ENCODE measurements around the gene SLC10A3. TPM values are rescaled to one million over a fixed set of nuclear protein-coding genes. Genes with fewer than 3 reads are reported as not detected.

The SLC10A3 gene
- total and polyA plus RNA-seq, 2 donors from 2014 or later: 19.0 to 27.3 TPM

DNA sequence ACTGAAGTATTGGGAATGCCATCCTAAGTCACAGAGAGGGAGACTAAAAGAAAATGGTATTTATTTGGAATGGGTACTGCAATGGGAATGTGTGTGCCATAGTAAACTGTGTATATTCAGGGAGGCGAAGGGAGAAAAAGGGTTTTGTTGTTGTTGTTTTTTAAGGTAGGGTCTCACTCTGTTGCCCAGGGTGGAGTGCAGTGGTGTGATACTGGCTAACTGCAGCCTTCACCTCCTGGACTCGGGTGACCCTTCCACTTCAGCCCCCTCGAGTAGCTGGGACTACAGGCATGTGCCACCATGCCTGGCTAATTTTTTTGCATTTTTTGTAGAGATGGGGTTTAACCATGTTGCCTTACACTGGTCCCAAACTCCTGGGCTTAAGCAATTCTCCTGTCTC is 4.3 kb upstream of the SLC10A3 start:
- TF ChIP-seq, protein P1, sequence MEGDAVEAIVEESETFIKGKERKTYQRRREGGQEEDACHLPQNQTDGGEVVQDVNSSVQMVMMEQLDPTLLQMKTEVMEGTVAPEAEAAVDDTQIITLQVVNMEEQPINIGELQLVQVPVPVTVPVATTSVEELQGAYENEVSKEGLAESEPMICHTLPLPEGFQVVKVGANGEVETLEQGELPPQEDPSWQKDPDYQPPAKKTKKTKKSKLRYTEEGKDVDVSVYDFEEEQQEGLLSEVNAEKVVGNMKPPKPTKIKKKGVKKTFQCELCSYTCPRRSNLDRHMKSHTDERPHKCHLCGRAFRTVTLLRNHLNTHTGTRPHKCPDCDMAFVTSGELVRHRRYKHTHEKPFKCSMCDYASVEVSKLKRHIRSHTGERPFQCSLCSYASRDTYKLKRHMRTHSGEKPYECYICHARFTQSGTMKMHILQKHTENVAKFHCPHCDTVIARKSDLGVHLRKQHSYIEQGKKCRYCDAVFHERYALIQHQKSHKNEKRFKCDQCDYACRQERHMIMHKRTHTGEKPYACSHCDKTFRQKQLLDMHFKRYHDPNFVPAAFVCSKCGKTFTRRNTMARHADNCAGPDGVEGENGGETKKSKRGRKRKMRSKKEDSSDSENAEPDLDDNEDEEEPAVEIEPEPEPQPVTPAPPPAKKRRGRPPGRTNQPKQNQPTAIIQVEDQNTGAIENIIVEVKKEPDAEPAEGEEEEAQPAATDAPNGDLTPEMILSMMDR (IDR thresholded peaks at IDR 0.05; ENCODE audit: borderline replicate concordance, extremely low read depth, insufficient read depth): no peak
- peaks cover 0 to 2% (median 0%) of the 10 kb centered on the region in 3 donors for H3K4me1 ChIP-seq (ENCODE audit: control insufficient read depth in 2 of 3, insufficient read depth in 2 of 3, low read depth in 1 of 3, low read length in 3 of 3)
- FAIRE-seq (no peak), DNase-seq (no peak)
- H3K36me3 ChIP-seq (ENCODE audit: control insufficient read depth in 2 of 3, insufficient read depth in 3 of 3, low read length in 3 of 3): no peaks in the 10 kb centered on the region
- intact Hi-C loops (cut with DNase I): no loop called here
- no peaks in the 10 kb centered on the region for H3K9me3 ChIP-seq (ENCODE audit: control insufficient read depth in 2 of 3, insufficient read depth in 1 of 3, low read length in 3 of 3)
- no peak overlapping the region for H3K4me3 ChIP-seq (ENCODE audit: low read length in 3 of 3)
- no peak overlapping the region for H3K27ac ChIP-seq (ENCODE audit: low read depth in 2 of 2, low read length in 2 of 2)
- H3K27me3 ChIP-seq (ENCODE audit: control insufficient read depth, insufficient read depth, low read length): no peaks in the 10 kb centered on the region
- H3K9ac ChIP-seq (ENCODE audit: low read length in 3 of 3): no peak overlapping the region

DNA sequence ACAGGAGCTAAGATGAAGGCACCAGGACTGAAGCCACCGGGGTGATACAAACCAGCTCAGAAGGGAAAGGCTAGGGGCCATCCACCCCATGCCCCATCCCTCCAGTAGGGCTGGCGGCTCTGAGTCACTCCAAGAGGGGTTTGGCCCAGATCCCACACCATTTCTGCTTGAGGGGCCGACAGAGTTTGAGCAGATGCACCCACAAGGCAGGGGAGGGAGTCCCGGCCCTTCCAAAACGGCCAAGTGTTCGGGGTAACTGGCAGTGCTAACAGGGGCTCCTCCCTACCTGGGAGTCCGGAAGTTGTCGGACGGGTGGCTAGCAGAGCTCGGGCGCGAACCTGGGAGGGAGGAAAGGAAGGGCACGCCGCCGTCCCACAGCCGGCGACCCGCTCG is 412 bp downstream of the SLC10A3 start:
- Histone ChIP-seq H3K9ac (ENCODE audit: low read length in 3 of 3) (peak overlapping the region in 2 of 3 donors; percentile 29 to 73), H3K36me3 (ENCODE audit: control insufficient read depth in 2 of 3, insufficient read depth in 3 of 3, low read length in 3 of 3) (no peaks in the 10 kb centered on the region), H3K27me3 (ENCODE audit: control insufficient read depth, insufficient read depth, low read length) (no peaks in the 10 kb centered on the region), H3K4me1 (ENCODE audit: control insufficient read depth in 2 of 3, insufficient read depth in 2 of 3, low read depth in 1 of 3, low read length in 3 of 3) (peaks cover 0 to 16% (median 4%) of the 10 kb centered on the region in 3 donors), H3K4me3 (ENCODE audit: low read length in 3 of 3) (peak overlapping the region; percentile 44 to 66 (median 60)), H3K27ac (ENCODE audit: low read depth in 2 of 2, low read length in 2 of 2) (peak overlapping the region; percentile 71 to 77), H3K9me3 (ENCODE audit: control insufficient read depth in 2 of 3, insufficient read depth in 1 of 3, low read length in 3 of 3) (no peaks in the 10 kb centered on the region)
- no peak for FAIRE-seq
- DNase-seq: peak in 4 of 5 donors; percentile 17 to 83 (median 45)
- TF ChIP-seq, protein P1 (IDR thresholded peaks at IDR 0.05; ENCODE audit: borderline replicate concordance, extremely low read depth, insufficient read depth): no peak
- intact Hi-C loops (cut with DNase I): no loop called here

DNA sequence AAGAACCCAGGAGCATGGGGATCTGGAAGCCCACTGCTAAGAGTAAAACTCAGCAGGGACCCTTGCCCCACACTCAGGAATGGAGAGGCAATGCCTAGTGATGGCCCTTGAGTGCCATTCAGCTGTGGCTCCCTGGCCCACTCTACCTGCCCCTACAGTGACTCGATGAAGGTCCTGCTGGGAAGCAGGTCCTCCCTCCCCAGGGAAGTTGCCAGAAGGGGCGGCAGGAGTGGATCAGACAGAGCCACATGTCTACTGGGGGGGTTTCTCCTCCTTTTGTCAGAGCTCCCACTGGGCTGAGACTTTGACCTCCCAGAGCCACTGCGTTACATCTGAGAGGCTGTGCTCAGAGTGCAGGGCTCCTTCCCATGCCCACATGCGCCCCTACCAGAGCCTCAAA is 1.2 kb downstream of the SLC10A3 start:
- TF ChIP-seq, protein P1 (IDR thresholded peaks at IDR 0.05; ENCODE audit: borderline replicate concordance, extremely low read depth, insufficient read depth): no peak
- intact Hi-C loops (cut with DNase I): no loop called here
- DNase-seq (no peak), FAIRE-seq (no peak)
- Histone ChIP-seq H3K27ac (ENCODE audit: low read depth in 2 of 2, low read length in 2 of 2) (peak overlapping the region in 1 of 2 donors; percentile 28), H3K27me3 (ENCODE audit: control insufficient read depth, insufficient read depth, low read length) (no peaks in the 10 kb centered on the region), H3K4me3 (ENCODE audit: low read length in 3 of 3) (peak overlapping the region in 1 of 3 donors; percentile 66), H3K9ac (ENCODE audit: low read length in 3 of 3) (no peak overlapping the region), H3K36me3 (ENCODE audit: control insufficient read depth in 2 of 3, insufficient read depth in 3 of 3, low read length in 3 of 3) (peaks cover 0 to 4% (median 3%) of the 10 kb centered on the region in 3 donors), H3K9me3 (ENCODE audit: control insufficient read depth in 2 of 3, insufficient read depth in 1 of 3, low read length in 3 of 3) (no peaks in the 10 kb centered on the region), H3K4me1 (ENCODE audit: control insufficient read depth in 2 of 3, insufficient read depth in 2 of 3, low read depth in 1 of 3, low read length in 3 of 3) (peaks cover 0 to 23% (median 4%) of the 10 kb centered on the region in 3 donors)
